HG02588 (cell line): Measurements from ENCODE around the gene TECTA.

Source experiments
- ATAC-seq: cut with Tn5 transposase; IDR thresholded peaks from one replicate; pipeline ENCODE4 v1.9.1; 2021; ENCODE audit warnings: mild to moderate bottlenecking, moderate library complexity; ENCODE audit not compliant: unreplicated experiment

TECTA gene

DNA sequence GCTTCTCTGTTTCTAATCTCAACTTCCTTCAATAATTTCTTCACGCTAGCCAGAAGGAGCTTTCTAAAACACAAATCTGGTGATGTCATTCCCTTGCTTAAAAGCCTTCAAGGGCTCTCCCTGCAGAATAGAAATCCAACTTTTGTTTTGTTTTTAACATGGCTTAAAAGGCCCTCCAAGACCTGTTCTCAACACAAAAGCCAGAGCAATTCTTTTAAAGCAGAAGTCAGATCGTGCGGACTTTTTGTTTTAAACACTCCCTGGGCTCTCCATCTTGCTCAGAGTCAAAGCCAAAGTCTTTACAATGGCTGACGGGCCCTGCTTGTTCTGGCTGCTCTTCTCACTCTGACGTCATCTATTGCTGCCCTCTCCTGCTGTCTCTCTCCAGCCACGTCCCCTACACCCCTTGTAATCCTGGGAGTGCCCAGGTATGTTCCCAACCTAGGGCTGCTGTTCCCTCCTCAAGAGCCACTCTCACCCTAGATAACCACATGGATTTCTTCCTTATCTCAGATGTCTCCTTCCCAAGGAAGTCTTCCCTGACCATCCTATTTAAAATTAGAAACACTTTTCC is 22.5 kb downstream of the TECTA start:
- ATAC-seq = no peak

DNA sequence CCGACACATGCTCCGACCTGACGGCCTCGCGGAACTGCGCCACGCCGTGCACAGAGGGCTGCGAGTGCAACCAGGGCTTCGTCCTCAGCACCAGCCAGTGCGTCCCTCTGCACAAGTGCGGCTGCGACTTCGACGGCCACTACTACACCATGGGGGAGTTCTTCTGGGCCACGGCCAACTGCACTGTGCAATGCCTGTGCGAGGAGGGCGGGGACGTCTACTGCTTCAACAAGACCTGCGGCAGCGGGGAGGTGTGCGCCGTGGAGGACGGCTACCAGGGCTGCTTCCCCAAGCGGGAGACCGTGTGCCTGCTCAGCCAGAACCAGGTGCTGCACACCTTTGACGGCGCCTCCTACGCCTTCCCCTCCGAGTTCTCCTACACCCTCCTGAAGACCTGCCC is 26.8 kb downstream of the TECTA start:
- ATAC-seq = no peak

DNA sequence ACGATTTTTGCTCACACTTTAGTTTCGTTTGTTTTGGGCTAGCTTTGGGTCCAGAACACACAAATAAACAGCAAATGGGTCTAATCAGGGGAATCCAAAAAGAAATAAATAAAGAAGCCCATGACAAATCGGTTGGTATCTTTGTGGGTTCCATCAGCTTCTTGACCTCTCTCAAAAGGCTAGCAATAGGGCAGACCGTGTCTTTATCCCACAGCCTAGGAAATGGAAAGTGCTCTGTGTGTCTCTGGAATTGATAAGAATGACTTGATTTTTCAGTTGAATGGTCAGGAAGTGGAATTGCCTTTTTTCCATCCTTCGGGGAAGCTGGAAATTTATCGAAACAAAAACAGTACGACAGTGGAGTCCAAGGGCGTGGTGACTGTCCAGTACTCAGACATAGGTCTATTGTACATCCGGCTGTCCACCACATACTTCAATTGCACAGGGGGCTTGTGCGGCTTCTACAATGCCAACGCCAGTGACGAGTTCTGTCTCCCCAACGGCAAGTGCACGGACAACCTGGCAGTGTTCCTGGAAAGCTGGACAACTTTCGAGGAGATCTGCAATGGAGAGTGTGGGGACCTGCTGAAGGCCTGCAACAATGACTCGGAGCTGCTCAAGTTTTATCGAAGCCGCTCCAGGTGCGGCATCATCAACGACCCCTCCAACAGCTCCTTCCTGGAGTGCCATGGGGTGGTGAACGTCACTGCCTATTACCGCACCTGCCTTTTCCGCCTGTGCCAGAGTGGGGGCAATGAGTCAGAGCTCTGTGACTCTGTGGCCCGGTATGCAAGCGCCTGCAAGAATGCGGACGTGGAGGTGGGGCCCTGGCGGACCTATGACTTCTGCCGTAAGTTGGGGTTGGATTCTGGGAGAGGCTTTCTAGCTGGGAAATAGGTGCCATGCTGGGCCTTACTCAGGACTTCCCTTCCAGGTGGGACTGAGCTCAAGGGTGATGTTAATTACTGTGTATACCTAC is 28.6 kb downstream of the TECTA start:
- ATAC-seq = no peak

DNA sequence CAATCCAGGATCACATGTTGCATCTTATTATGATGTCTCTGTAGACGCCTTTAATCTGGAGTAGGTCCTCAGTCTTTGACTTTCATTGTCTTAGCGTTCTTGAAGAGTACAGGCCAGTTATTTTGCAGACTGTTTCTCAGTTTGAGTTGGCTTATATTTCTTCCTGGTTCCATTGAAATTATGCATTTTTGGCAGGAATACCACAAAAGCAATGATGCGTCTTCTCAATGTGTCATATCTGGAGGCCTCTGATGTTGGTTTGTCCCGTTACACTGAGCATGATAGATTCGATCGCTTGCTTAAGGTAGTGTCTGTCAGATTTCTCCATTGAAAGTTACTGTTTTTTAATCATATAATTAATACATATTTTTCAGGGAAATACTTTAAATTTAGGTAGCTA is 30.6 kb downstream of the TECTA start:
- no peak for ATAC-seq

DNA sequence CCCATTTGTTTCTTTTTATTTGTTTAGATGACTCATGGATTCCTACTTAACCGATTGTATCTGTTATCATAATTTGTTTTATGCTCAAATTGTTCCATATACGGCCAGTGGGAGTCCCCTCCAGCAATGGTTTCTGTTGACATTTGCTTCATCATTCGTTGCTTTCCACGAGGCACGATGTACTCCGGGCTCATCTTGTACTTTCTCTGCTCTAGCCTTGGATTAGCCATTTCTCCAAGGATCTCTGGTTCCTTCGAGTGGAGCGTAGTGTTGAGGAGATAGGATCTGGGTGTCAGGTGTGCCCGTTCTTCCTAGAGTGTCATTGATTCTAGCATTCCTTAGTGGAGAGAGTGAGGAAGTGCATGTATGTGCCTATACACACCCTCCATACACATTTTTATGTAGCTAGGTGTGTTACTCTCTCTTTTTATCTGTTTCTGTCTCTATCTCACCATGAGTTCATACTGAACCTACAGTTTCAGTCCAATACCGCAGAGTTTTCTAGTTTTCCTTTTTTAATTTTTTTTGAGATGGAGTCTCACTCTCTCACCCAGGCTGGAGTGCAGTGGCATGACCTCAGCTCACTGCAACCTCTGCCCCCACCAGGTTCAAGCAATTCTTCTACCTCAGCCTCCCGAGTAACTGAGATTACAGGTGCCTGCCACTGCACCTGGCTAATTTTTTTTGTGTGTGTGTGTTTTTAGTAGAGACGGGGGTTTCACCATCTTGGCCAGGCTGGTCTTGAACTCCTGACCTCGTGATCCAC is 31.4 kb downstream of the TECTA start:
- no peak for ATAC-seq

DNA sequence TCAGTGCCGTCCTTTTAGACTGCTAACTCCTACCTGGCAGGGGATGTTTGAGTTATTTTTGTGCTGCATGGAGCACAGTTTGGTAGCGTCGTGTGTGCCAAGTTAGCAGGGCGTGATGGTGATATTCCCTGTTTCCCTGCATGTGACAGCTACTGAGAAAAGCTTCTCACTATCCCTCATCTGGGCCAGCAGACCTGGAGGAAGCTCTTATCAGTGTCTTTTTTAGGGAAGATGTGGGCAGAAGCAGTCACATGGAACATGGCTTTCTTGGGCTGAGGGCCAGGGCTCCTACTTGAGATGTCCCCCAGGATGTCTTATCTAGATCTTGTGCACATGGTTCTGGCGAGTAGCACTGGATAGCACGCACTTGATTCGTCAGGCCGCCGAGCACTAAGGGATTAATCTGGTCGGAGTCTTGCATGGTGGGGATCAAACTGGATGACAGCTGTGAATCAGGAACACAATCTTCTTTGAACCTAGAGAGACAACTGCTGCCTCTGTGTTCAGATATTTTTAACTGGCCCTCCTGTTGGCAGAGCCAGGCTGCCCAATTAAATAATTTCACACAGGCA is 33.8 kb downstream of the TECTA start:
- no peak for ATAC-seq

DNA sequence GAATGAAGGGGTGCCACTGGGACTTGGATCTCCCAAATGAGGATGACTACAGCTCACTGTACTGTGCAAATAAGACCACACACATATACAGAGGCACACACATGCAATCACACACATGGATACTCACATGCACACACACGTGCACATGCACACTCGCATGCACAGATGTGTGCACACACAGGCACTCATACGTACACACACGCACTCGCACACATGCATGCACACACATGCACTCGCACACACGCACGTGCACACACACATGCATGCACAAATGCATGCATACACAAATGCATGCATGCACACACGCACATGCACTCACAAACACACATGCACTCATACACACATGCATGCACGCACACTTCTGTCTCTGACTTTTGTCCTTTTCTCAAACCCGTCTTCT is 36.0 kb downstream of the TECTA start:
- ATAC-seq = no peak

DNA sequence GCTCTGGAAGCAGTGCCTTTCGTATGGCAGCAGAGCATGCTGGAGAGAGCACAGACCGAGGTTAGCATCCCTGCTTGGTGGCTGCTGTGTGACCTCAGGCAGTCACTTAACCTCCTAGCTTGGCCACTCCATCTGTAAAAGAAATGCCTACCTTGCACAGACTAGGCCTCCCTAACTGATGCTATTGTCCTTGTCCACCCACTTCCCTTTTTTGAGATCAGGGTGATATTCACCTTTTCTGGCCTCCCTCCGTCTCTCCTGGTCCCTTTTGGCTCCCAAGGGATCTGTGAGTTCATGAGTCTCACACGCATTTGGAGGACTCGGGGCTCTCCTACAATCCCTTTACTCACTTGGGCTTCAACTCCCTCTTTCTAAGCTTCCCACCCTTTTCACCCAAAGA is 37.2 kb downstream of the TECTA start:
- no peak for ATAC-seq

DNA sequence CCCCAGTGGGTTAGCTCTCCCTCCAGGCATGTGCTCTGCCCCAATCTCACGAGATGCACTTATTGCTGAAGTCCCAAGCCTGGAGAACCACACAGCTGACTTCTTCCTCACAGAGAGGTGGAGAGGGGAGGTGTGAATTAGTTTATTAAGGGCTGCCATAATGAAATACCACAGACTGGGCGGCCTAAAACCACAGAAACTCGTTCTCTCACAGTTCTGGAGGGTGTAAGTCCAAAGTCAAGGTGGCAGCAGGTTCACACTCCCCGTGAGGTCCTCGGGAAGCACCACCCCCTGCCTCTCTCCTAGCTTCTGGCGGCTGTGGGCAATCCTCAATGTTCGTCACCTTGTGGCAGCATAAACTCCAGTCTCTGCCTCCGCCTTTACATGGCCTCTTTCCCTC is 39.3 kb downstream of the TECTA start:
- no peak for ATAC-seq

DNA sequence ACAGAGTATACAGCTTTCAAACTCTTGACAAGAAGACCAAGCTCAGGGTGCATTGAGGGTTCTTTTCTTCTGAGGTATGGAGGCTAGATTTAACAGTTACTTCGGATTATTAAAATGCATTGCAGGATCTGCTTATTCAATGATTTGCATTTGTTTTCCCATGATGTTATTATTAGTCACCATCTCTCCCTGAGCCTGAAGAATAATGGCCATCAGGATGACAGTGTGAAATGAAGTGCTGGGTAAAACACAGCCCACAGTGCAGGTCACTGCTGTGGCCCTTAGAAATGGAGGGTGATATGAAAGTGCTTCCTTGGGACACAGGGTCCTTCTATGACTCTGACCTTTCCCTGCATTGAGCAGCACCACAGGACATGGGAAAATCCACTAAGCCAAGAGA is 40.0 kb downstream of the TECTA start:
- ATAC-seq = no peak

DNA sequence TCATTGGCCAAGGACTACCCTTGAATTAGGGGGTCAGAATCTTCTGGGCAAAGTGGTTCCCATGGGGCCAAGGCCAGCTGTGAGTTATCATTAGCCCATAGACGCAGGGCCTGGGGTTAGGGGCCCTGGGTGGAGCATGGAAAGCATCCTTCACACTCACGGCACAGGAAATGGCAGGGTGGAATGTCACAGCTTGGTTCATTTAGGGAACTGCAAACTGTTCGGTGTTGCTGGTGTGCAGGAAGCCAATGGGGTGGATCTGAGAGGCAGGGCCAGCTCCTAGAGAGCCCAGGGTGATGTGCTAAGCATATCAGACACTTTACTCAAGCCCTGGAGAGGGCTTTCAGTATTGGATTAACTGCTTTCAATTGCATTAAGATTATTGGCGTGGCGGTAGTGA is 42.9 kb downstream of the TECTA start:
- ATAC-seq = no peak

DNA sequence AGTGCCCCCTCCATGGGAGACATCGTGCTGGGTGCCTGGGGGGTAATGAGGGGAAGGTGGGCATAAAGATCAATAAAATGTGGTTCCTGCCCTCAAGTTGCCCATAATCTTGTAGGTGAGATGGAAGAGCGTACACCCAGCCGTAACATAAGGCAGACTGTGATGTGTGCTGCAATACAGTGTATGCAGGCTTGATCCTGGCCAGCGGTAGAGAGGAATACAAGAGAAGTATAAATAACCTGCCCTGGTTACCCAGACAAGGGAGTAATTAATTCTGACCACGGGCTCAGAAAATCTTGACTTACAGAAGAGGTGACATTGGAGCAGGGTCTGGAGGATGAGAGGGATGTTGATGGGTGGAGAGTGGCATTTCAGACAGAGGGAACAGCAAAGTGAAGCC is 43.7 kb downstream of the TECTA start:
- ATAC-seq = no peak

DNA sequence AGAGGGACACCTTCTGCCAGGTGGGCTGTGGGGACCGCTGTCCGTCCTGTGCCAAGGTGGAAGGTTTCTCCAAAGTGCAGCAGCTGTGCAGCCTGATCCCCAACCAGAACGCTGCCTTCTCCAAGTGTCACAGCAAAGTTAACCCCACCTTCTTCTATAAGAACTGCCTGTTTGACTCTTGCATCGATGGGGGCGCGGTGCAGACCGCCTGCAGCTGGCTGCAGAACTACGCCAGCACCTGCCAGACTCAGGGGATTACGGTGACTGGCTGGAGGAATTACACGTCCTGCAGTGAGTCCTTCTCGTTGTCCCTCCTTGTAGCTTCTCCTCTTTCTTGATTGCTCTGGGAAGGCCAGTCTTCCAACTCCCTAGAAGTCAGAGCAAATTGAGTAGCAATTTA is 44.8 kb downstream of the TECTA start:
- ATAC-seq = no peak

DNA sequence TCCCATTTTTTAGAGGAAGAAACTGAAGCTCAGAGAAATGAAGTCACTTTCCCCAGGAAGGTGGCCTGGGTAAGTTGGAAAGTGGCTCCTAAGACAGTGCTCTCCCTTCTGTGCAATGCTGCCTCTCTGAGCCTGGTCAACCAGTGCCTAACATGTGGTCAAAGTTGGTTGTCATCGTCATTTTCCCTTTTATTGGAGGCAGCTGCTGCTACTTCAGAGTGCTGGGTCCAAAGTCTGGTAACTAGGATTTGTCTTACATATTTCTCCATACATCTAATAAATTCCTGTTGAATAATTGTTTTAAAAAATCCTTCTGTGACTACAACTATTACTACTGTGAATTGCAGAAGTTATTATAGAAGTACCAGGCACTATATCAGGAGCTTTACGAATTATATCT is 48.1 kb downstream of the TECTA start:
- ATAC-seq = no peak

DNA sequence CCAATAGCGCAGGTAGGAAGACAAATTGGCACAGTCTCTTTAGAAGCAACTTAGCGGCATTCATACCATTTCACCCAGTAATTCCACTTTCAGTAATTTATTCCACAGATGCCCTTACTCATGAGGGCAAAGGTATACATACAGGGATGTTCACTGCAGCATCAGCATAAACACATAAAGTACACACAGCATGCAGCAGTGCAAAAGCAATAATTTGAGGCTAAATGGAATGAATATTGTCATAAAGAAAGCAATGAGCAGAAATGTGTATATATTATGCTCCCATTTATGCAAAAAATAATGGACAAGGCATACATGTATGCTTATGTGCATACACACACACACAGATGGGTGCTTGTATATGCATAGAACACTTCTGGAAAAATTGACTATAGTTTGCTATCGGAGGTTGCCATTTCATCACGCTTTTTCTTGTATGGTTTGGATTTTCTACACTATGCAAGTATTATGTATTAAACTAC is 50.2 kb downstream of the TECTA start:
- ATAC-seq = no peak

DNA sequence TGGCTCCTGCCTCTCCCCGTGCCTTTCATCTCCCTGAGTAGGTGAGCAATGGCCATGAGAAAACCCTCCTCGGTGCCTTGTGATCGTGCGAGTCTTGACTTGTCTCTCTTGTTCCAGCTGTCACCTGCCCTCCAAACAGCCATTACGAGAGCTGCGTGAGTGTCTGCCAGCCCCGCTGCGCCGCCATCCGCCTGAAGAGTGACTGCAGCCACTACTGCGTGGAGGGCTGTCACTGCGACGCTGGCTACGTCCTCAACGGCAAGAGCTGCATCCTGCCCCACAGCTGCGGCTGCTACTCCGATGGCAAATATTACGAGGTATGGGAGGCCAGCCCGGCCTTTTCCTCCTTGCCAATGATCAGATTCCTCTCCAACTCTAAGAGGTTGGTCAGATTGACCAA is 51.7 kb downstream of the TECTA start:
- ATAC-seq = no peak

DNA sequence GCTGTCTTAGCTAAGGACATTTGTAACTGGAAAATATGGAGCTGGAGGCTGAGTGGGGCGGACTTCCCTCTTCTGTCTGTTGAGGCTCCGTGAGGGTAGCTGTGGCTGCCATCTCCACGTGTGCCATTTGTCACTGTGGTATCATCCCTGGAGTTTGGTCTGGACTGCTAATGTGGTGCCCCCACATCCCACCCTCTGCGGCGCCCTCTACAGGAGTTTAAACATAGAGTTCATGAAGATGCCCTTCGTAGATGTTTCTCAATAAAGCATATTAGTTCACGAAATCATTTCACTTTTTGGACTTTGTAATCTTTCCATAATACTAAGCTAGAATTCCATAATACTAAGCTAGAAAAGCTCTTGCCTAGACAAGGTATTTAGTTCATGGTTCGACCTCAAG is 52.4 kb downstream of the TECTA start:
- no peak for ATAC-seq

DNA sequence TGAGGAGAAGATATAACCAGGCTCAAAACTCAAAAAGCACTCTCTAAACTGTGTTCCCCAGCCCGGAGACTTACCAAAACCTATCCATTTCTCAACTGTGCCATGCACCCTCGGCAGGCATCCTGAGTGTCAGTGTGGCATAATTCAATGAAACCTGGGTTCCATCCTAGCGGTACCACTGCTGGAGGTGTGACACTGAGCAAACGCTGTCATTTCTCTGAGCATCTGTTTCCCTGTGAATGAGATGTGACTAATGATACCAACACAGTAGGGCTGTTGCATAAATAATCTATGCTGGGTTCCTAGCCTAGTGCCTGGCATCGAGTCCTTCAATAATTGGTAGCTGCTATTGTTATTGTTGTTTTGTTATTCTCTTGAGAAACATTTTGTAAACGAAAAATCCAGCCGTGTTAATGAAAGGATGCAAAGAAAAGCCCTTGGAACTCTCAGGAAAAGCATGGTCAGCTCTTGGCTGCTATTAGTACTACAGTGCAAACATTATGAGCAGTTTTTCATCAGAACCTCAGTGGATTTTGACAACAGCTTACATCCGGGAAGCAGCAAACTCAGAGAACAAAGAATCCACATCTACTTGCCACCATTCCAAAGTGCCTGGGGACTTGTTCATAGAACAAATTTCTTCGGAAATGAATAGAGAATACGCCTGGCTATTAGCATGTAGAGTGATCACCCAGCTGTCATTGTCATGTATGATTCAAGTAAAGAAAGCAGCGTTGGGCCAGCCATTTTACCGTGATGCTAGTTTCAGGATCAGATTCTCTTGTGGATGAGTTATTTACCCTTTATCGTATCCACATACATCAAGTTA is 53.7 kb downstream of the TECTA start:
- no peak for ATAC-seq

DNA sequence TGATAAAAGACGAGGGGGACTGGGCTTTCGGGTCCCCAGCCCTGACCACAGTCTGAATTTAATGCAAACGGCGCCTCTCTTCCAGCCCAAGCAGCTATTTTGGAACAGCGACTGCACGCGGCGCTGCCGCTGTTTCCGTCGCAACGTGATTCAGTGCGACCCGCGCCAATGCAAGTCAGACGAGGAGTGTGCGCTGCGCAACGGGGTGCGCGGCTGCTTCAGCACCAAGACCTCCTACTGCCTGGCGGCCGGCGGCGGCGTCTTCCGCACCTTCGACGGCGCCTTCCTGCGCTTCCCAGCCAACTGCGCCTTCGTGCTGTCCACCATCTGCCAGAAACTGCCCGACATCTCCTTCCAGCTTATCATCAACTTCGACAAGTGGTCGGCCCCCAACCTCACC is 56.7 kb downstream of the TECTA start:
- ATAC-seq = no peak

DNA sequence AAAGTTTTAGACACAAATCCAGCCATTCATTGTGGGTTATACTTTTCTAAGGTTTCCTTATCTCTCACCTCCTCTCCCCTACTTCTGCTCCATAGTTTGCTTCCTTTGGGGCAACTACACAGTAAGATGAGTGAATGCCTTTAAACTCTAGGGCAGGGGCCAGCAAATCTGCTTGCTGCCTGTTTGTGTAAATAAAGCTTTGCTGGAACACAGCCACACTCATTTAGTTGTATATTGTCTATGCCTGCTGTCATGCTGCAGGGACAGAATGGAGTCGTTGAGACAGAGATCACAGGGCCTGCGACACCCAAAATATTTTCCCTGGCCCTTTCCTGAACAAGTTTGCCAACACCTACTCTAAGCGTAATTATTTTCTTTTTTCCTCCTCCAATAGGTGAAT is 58.7 kb downstream of the TECTA start:
- no peak for ATAC-seq
